ENCODE results near the gene C1orf21. TPM values are rescaled to one million over a fixed set of nuclear protein-coding genes. Genes with fewer than 3 reads are reported as not detected.

The C1orf21 gene
- total and polyA plus RNA-seq, 2 donors (not counting 1 experiment from before 2014, with no cell fraction given): under 0.01 to 0.32 TPM

- no peaks in the 10 kb centered on the region for H3K9me3 Mint-ChIP-seq (ENCODE audit: insufficient read depth)
Measured at GRCh38 chr1:184506481-184506880, 119.7 kb downstream of the C1orf21 start.

DNA sequence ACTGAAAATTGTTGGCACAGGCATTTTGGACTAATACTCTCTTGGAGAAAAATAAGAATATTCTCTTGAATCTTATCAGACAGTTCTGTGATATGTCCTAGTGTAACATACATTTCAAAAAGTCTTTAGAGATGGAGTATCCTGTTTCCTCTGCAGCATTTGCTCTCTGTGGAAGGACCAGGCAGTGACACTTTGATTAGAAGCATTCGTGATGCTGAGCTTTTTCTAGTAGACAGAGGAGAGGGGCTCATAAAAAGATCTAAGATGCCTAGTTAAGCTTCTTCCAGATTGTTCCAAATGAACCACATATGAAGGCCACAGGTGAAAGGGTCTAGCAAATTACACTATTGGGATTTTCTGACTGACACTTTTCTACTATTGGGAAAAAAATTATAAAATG, 120.3 kb downstream of the C1orf21 start:
- H2AFZ ChIP-seq (ENCODE audit: insufficient read depth, low read depth, low read length, poor library complexity, severe bottlenecking): no peak overlapping the region
- H3K36me3 ChIP-seq (replicated peaks in 1 of 2; ENCODE audit: control extremely low read depth in 1 of 2, control insufficient read depth in 1 of 2, extremely low read depth in 1 of 2, insufficient read depth in 2 of 2, low read length in 1 of 2): no peaks in the 10 kb centered on the region
- WGBS (ENCODE audit: insufficient coverage): no CpG with 5 or more reads among the region's 1 CpG
- Mint-ChIP-seq H3K4me3 (no peak overlapping the region), H3K4me1 (no peaks in the 10 kb centered on the region), H3K9me3 (ENCODE audit: insufficient read depth) (no peaks in the 10 kb centered on the region), H3K27ac (no peak overlapping the region), H3K27me3 (peaks cover 4% of the 10 kb centered on the region)
- ATAC-seq (ENCODE audit: low read depth) (no peak), DNase-seq (no peak)
- H3K4me1 ChIP-seq (ENCODE audit: control insufficient read depth in 2 of 2, insufficient read depth in 2 of 2, low read length in 2 of 2): no peaks in the 10 kb centered on the region
- POLR2A ChIA-PET: interaction anchor here (0.6 kb wide), 1 partner anchor 300 kb away, joined by 3 read pairs; no protein-coding TSS in a partner anchor
- H3K4me3 ChIP-seq (ENCODE audit: control extremely low read depth in 1 of 5, extremely low read depth in 1 of 5, insufficient read depth in 1 of 5, low read depth in 2 of 5, low read length in 4 of 5): no peak overlapping the region
- H3K79me2 ChIP-seq (ENCODE audit: control insufficient read depth, insufficient read depth, low read length): no peaks in the 10 kb centered on the region
- no peaks in the 10 kb centered on the region for H4K20me1 ChIP-seq (ENCODE audit: control insufficient read depth, insufficient read depth, low read length, poor library complexity, severe bottlenecking)
- H3K27ac ChIP-seq (ENCODE audit: low read length in 2 of 2): no peak overlapping the region
- no peak overlapping the region for H3K9ac ChIP-seq (ENCODE audit: low read length)
- TF ChIP-seq EZH2 (IDR thresholded peaks at IDR 0.05; ENCODE audit: borderline replicate concordance, insufficient read depth, low read depth, low read length, poor library complexity, severe bottlenecking) (no peak), CTCF (IDR thresholded peaks at IDR 0.05) (no peak)
- H3K27me3 ChIP-seq (replicated peaks in 1 of 4; ENCODE audit: control extremely low read depth in 1 of 4, control insufficient read depth in 3 of 4, insufficient read depth in 4 of 4, low read length in 3 of 4): no peaks in the 10 kb centered on the region
- intact Hi-C loops (cut with micrococcal nuclease): no loop called here
- CTCF ChIA-PET: no interaction called here
- H3K4me2 ChIP-seq (replicated peaks; ENCODE audit: low read depth, low read length, poor library complexity, severe bottlenecking): no peak overlapping the region
- no peaks in the 10 kb centered on the region for H3K9me3 ChIP-seq (ENCODE audit: control extremely low read depth in 1 of 3, control insufficient read depth in 2 of 3, insufficient read depth in 1 of 3, low read length in 2 of 3)

More at GRCh38 chr1:184506481-184506880, 119.7 kb downstream of the C1orf21 start:
- Mint-ChIP-seq H3K27me3 (peaks cover 4% of the 10 kb centered on the region), H3K27ac (no peak overlapping the region), H3K4me3 (no peak overlapping the region), H3K4me1 (no peaks in the 10 kb centered on the region)
- ChIA-PET CTCF (no interaction called here), POLR2A (no interaction called here)
- intact Hi-C loops (cut with micrococcal nuclease): no loop called here
- Histone ChIP-seq H3K9me3 (ENCODE audit: control extremely low read depth in 1 of 3, control insufficient read depth in 2 of 3, insufficient read depth in 1 of 3, low read length in 2 of 3) (no peaks in the 10 kb centered on the region), H4K20me1 (ENCODE audit: control insufficient read depth, insufficient read depth, low read length, poor library complexity, severe bottlenecking) (no peaks in the 10 kb centered on the region), H3K27ac (ENCODE audit: low read length in 2 of 2) (no peak overlapping the region), H3K4me1 (ENCODE audit: control insufficient read depth in 2 of 2, insufficient read depth in 2 of 2, low read length in 2 of 2) (no peaks in the 10 kb centered on the region), H3K79me2 (ENCODE audit: control insufficient read depth, insufficient read depth, low read length) (no peaks in the 10 kb centered on the region), H2AFZ (ENCODE audit: insufficient read depth, low read depth, low read length, poor library complexity, severe bottlenecking) (no peak overlapping the region), H3K4me2 (replicated peaks; ENCODE audit: low read depth, low read length, poor library complexity, severe bottlenecking) (no peak overlapping the region), H3K4me3 (ENCODE audit: control extremely low read depth in 1 of 5, extremely low read depth in 1 of 5, insufficient read depth in 1 of 5, low read depth in 2 of 5, low read length in 4 of 5) (no peak overlapping the region), H3K27me3 (replicated peaks in 1 of 4; ENCODE audit: control extremely low read depth in 1 of 4, control insufficient read depth in 3 of 4, insufficient read depth in 4 of 4, low read length in 3 of 4) (no peaks in the 10 kb centered on the region), H3K9ac (ENCODE audit: low read length) (no peak overlapping the region), H3K36me3 (replicated peaks in 1 of 2; ENCODE audit: control extremely low read depth in 1 of 2, control insufficient read depth in 1 of 2, extremely low read depth in 1 of 2, insufficient read depth in 2 of 2, low read length in 1 of 2) (no peaks in the 10 kb centered on the region)
- no peak for ATAC-seq (ENCODE audit: low read depth)
- 86% methylated on average over 1 of the region's 3 CpGs for WGBS (ENCODE audit: insufficient coverage)
- DNase-seq: no peak
- no peak for TF ChIP-seq CTCF (IDR thresholded peaks at IDR 0.05)
- TF ChIP-seq EZH2 (IDR thresholded peaks at IDR 0.05; ENCODE audit: borderline replicate concordance, insufficient read depth, low read depth, low read length, poor library complexity, severe bottlenecking): no peak
